Smooth muscle cell (in vitro differentiated cells): ENCODE data around the gene ARID1A. TPM values are rescaled to one million over a fixed set of nuclear protein-coding genes. Genes with fewer than 3 reads are reported as not detected.
"Not testable (repeated sequence)": the region's sequence is repeated elsewhere in the genome, so short reads cannot be mapped to it uniquely, and the experiment has no call there.

ENCODE experiments used
- DNase-seq: peaks from one replicate; lab custom pipeline; 2025; ENCODE audit not compliant: unreplicated experiment; lab: John Stamatoyannopoulos, UW
- H2AFZ ChIP-seq: fragments of 200-600 bp; sonication (generic); 2 replicates; pipeline ENCODE4 v1.6.0; 2016; ENCODE audit warnings: antibody characterized with exemption, low read depth, mild to moderate bottlenecking
- H3F3A ChIP-seq: fragments of 200-600 bp; sonication (generic); 2 replicates; pipeline ENCODE4 v1.6.0; 2017; ENCODE audit warnings: antibody characterized with exemption, low read depth
- H3K27ac ChIP-seq: fragments of 200-600 bp; sonication (generic); 2 replicates; pipeline ENCODE4 v1.5.1; 2016; ENCODE audit warnings: low read depth, mild to moderate bottlenecking
- H3K27me3 ChIP-seq: fragments of 200-600 bp; sonication (generic); 2 replicates; pipeline ENCODE4 v1.6.1; 2016; ENCODE audit warnings: low read depth, mild to moderate bottlenecking
- H3K36me3 ChIP-seq: fragments of 200-600 bp; sonication (generic); 2 replicates; pipeline ENCODE4 v1.5.1; 2016; ENCODE audit warnings: low read depth
- H3K4me1 ChIP-seq: fragments of 200-600 bp; sonication (generic); 2 replicates; pipeline ENCODE4 v1.5.1; 2016; ENCODE audit warnings: low read depth
- H3K4me2 ChIP-seq: fragments of 200-600 bp; sonication (generic); 2 replicates; pipeline ENCODE4 v1.6.0; 2016; ENCODE audit warnings: mild to moderate bottlenecking
- H3K4me3 ChIP-seq: fragments of 200-600 bp; sonication (generic); 2 replicates; pipeline ENCODE4 v1.5.1; 2016; ENCODE audit warnings: mild to moderate bottlenecking
- H3K79me2 ChIP-seq: fragments of 200-600 bp; sonication (generic); 2 replicates; pipeline ENCODE4 v1.6.0; 2016; ENCODE audit warnings: low read depth, mild to moderate bottlenecking
- H3K9ac ChIP-seq: fragments of 200-600 bp; sonication (generic); 2 replicates; pipeline ENCODE4 v1.6.0; 2016; ENCODE audit warnings: low read depth
- H3K9me3 ChIP-seq: fragments of 200-600 bp; sonication (generic); replicated peaks from 2 replicates; pipeline ENCODE4 v1.5.1; 2016; ENCODE audit warnings: low read depth
- H4K20me1 ChIP-seq: fragments of 200-600 bp; sonication (generic); 2 replicates; pipeline ENCODE4 v1.6.0; 2016; ENCODE audit warnings: low read depth
- WGBS: methylation state at CpG from one replicate; pipeline ENCODE4 v1.1.7; 2016; ENCODE audit warnings: low lambda C conversion rate; 5-methylcytosine and 5-hydroxymethylcytosine counted together
- polyA plus RNA-seq: library from polyadenylated mRNA; unstranded; fragments of >200 nt; fragmentation: Nextera tagmentation; extraction: Ambion mirVana; gene quantifications from 2 replicates; pipeline ENCODE4 v1.2.1, GENCODE V29; 2016
- total RNA-seq: library from RNA; depleted of rRNA; stranded (reverse); fragments of >200 nt; gene quantifications from 2 replicates; pipeline ENCODE4 v1.2.3, GENCODE V29; 2014
- TF ChIP-seq, protein P1 (sequence below): fragments of 200-600 bp; sonication (generic); IDR thresholded peaks from 2 replicates; pipeline ENCODE4 v1.5.1; 2017; ENCODE audit warnings: borderline replicate concordance, mild to moderate bottlenecking, antibody characterized with exemption; ENCODE audit not compliant: insufficient read depth, poor library complexity, severe bottlenecking

Gene ARID1A
- total and polyA plus RNA-seq, 2 experiments from 2014 or later, result 17.5 to 33.1 TPM

DNA sequence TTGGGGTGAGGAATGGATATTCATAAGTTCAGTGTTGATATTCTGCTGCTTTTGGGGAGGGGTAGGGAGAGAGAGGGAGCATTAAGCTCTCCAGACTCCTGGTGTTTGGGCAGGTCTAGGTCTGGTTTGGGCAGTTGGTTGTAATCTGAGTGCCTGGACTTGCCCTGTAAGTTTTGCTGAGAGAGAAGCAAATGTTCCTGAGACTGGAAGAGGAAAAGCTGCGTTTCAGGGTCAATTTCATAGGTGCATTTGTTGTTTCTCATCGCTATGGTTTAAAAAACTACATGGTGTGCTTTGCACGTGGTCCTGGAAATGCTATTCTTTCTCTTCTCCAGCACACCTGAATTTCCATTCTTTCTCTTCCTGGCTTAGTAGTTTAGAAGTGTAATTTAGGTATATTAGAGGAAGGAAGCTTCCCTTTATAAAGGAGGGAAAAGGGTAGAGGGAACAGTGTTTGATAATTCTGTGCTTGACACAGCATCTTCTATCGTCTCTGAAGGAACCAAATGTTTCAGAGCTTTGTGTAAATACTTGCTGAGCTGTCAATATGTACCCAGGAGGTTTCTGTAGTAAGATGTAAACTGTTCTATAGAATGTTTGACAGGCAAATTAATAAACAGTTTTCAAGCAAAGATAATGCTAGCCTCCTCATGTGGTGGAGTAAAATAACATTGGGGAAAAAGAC is 6.3 kb downstream of the ARID1A start:
- Histone ChIP-seq H3K4me2 (peak overlapping the region; percentile 86), H3K79me2 (peaks cover 99% of the 10 kb centered on the region), H3K27ac (peak overlapping the region; percentile 85), H3K27me3 (no peaks in the 10 kb centered on the region), H3K4me1 (peaks cover 77% of the 10 kb centered on the region), H4K20me1 (peaks cover 98% of the 10 kb centered on the region), H3K36me3 (no peaks in the 10 kb centered on the region), H3K9ac (peak overlapping the region; percentile 72), H2AFZ (no peak overlapping the region), H3K4me3 (peak overlapping the region; percentile 6), H3K9me3 (no peaks in the 10 kb centered on the region), H3F3A (peaks cover 28% of the 10 kb centered on the region)
- TF ChIP-seq, protein P1, sequence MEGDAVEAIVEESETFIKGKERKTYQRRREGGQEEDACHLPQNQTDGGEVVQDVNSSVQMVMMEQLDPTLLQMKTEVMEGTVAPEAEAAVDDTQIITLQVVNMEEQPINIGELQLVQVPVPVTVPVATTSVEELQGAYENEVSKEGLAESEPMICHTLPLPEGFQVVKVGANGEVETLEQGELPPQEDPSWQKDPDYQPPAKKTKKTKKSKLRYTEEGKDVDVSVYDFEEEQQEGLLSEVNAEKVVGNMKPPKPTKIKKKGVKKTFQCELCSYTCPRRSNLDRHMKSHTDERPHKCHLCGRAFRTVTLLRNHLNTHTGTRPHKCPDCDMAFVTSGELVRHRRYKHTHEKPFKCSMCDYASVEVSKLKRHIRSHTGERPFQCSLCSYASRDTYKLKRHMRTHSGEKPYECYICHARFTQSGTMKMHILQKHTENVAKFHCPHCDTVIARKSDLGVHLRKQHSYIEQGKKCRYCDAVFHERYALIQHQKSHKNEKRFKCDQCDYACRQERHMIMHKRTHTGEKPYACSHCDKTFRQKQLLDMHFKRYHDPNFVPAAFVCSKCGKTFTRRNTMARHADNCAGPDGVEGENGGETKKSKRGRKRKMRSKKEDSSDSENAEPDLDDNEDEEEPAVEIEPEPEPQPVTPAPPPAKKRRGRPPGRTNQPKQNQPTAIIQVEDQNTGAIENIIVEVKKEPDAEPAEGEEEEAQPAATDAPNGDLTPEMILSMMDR, result no peak
- 49% methylated on average over 4 of the region's 4 CpGs for WGBS
- DNase-seq, result no peak

DNA sequence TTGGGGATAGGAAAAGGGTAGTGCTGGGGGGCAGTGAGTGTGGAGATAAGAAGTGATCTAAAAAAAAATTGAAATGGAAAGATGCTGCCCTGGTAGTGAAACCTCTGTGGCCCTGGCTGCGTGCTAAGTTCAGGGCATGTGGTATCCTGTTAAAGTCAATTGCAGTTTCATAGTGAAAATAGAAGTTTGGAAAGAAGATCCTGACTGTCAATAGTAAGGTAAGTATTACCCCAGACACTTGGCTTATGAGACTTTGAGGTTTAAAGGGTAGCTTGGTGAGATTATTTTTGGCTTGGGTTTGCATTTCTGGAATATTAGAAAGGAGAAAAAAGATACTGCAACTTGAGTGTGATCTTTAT is 6.8 kb downstream of the ARID1A start:
- H3K27ac ChIP-seq, result peak overlapping the region; percentile 85
- DNase-seq, result no peak
- no peaks in the 10 kb centered on the region for H3K9me3 ChIP-seq
- H3K4me3 ChIP-seq, result no peak overlapping the region
- H4K20me1 ChIP-seq, result peaks cover 100% of the 10 kb centered on the region
- TF ChIP-seq, protein P1, result no peak
- H3K27me3 ChIP-seq, result no peaks in the 10 kb centered on the region
- H3K4me2 ChIP-seq, result peak overlapping the region; percentile 86
- H3K9ac ChIP-seq, result peak overlapping the region; percentile 72
- no peak overlapping the region for H2AFZ ChIP-seq
- peaks cover 28% of the 10 kb centered on the region for H3F3A ChIP-seq
- WGBS, result 63% methylated on average over 1 of the region's 1 CpG
- H3K4me1 ChIP-seq, result peaks cover 77% of the 10 kb centered on the region
- peaks cover 99% of the 10 kb centered on the region for H3K79me2 ChIP-seq
- H3K36me3 ChIP-seq, result no peaks in the 10 kb centered on the region

DNA sequence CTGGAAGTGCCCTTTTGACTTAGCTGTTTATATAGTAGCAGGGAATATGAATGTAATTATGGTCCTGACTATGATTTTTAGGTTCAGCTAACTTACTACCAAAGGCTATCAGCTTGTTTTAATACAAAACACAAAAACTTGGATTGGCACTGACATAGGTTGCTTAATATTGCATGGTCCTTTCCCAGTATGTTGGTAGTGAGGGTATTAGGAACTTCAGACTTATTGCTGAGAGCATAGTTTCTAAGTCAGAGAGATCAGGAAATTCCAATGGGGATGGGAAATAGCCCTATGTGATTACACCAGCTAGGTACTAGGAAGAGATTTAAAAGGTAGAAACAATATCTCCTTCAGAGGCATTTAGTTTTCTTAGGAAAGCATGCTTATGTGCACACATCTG is 7.7 kb downstream of the ARID1A start:
- no peaks in the 10 kb centered on the region for H3K27me3 ChIP-seq
- H3K27ac ChIP-seq, result peak overlapping the region; percentile 85
- H3F3A ChIP-seq, result peaks cover 28% of the 10 kb centered on the region
- H3K9ac ChIP-seq, result no peak overlapping the region
- no peak overlapping the region for H3K4me3 ChIP-seq
- H3K4me2 ChIP-seq, result peak overlapping the region; percentile 86
- peaks cover 100% of the 10 kb centered on the region for H4K20me1 ChIP-seq
- peaks cover 100% of the 10 kb centered on the region for H3K79me2 ChIP-seq
- TF ChIP-seq, protein P1, result no peak
- no peak for DNase-seq
- no peak overlapping the region for H2AFZ ChIP-seq
- H3K4me1 ChIP-seq, result peaks cover 76% of the 10 kb centered on the region
- no peaks in the 10 kb centered on the region for H3K36me3 ChIP-seq
- H3K9me3 ChIP-seq, result no peaks in the 10 kb centered on the region

DNA sequence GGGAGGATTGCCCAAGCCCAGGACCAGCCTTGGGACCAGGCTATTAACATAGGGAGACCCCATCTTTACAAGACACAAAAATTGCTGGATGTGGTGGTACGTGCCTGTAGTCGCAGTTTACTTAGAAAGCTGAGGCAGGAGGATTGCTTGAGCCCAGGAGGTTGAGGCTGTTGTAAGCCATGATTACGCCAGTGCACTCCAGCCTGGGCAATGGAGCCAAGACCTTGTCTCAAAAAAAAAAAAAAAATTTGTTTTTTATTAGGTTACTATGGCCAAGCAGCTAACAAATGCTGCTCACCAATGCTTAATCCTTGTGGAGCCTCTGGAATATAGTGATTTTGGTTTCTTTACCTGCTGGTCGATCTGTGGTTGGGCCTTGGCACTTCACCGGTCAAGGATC is 8.8 kb downstream of the ARID1A start:
- Histone ChIP-seq H2AFZ (no peak overlapping the region), H3F3A (peaks cover 28% of the 10 kb centered on the region), H3K4me3 (no peak overlapping the region), H3K79me2 (peaks cover 100% of the 10 kb centered on the region), H4K20me1 (peaks cover 100% of the 10 kb centered on the region), H3K27me3 (no peaks in the 10 kb centered on the region), H3K9me3 (no peaks in the 10 kb centered on the region), H3K4me1 (peaks cover 64% of the 10 kb centered on the region), H3K36me3 (no peaks in the 10 kb centered on the region), H3K9ac (no peak overlapping the region), H3K4me2 (no peak overlapping the region), H3K27ac (peak overlapping the region; percentile 85)
- TF ChIP-seq, protein P1, result no peak
- DNase-seq, result no peak
- WGBS, result 94% methylated on average over 5 of the region's 5 CpGs

DNA sequence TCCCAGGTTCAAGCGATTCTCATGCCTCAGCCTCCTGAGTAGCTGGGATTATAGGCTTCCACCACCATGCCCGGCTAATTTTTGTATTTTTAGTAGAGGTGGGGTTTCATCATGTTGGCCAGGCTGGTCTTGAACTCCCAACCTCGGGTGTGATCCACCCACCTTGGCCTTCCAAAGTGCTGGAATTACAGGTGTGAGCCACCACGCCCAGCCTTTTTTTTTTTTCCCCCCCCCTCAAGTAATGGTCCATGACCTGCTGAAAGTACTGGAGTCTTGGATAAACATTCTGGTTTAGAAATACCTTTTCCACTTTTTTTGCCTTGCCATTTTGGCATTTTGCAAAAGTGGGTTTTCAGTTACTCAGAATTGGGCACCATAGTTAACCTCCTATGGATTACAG is 9.4 kb downstream of the ARID1A start:
- WGBS, result 91% methylated on average over 4 of the region's 4 CpGs
- not testable (repeated sequence) for H3K4me3 ChIP-seq, H3K9me3 ChIP-seq, DNase-seq, H2AFZ ChIP-seq, H3K9ac ChIP-seq, H3K27me3 ChIP-seq, H3K36me3 ChIP-seq
- peaks cover 28% of the 10 kb centered on the region for H3F3A ChIP-seq
- H3K4me1 ChIP-seq, result peaks cover 58% of the 10 kb centered on the region
- H3K4me2 ChIP-seq, result peak overlapping the region; percentile 20
- peaks cover 100% of the 10 kb centered on the region for H4K20me1 ChIP-seq
- H3K79me2 ChIP-seq, result peaks cover 100% of the 10 kb centered on the region
- H3K27ac ChIP-seq, result peak overlapping the region; percentile 67
